Retinal pigment epithelial cell (primary cell): ENCODE results near the gene FST.

ENCODE experiments used
- DNase-seq: peaks from one replicate; pipeline ENCODE4 v3.0.0-alpha.2; 2010; ENCODE audit warnings: low read depth
- H3K4me3 ChIP-seq: 2 replicates; pipeline ENCODE4 v1.5.1; 2011; ENCODE audit warnings: mild to moderate bottlenecking, low read length, control low read depth, moderate library complexity
- CTCF ChIP-seq: conservative IDR thresholded peaks from 2 replicates; pipeline ENCODE4 v1.5.1; 2011; ENCODE audit warnings: low read depth, low read length, control low read depth, inconsistent platforms

FST gene

GRCh38 chr5:53515988-53516387 is 35.6 kb downstream of the FST start:
- no peak for DNase-seq
- H3K4me3 ChIP-seq, result no peak overlapping the region
- TF ChIP-seq CTCF, result no peak

- TF ChIP-seq CTCF, result no peak
- no peak for DNase-seq
- H3K4me3 ChIP-seq, result no peak overlapping the region
Observed at GRCh38 chr5:53520813-53521212, 40.4 kb downstream of the FST start.
